Activated CD8-positive, alpha-beta T cell treated with anti-CD3 and anti-CD28 coated beads for 36 hours (primary cell): Measurements from ENCODE around the gene PARP1. TPM values are rescaled to one million over a fixed set of nuclear protein-coding genes. Genes with fewer than 3 reads are reported as not detected.

Source experiments
- ATAC-seq: fragments of 200-7000 bp; cut with Tn5 transposase; one replicate; pipeline ENCODE4 v1.10.0; 2021; ENCODE audit warnings: mild to moderate bottlenecking, moderate library complexity
- CTCF ChIA-PET: fragments of 350-600 bp; sonication (Branson Sonifier 250); formaldehyde crosslinking; loops from one replicate; lab custom pipeline; 2021; ENCODE audit warnings: antibody characterized with exemption; lab: Charles Lee
- POLR2A ChIA-PET: fragments of 350-600 bp; sonication (Branson Sonifier 250); formaldehyde crosslinking; loops from one replicate; lab custom pipeline; 2021; ENCODE audit warnings: antibody characterized with exemption; lab: Charles Lee
- DNase-seq: peaks from one replicate; pipeline ENCODE4 v3.0.0-alpha.2; 2020
- H3K27ac Mint-ChIP-seq: one replicate; pipeline ENCODE4 v1.8.0; 2021; ENCODE audit warnings: mild to moderate bottlenecking, mixed read lengths
- H3K27me3 Mint-ChIP-seq: one replicate; pipeline ENCODE4 v1.8.0; 2021; ENCODE audit warnings: mixed read lengths
- H3K36me3 Mint-ChIP-seq: one replicate; pipeline ENCODE4 v1.8.0; 2021; ENCODE audit warnings: low read depth, mixed read lengths
- H3K4me1 Mint-ChIP-seq: one replicate; pipeline ENCODE4 v1.8.0; 2021; ENCODE audit warnings: low read depth, mixed read lengths
- H3K4me3 Mint-ChIP-seq: one replicate; pipeline ENCODE4 v1.8.0; 2021; ENCODE audit warnings: mild to moderate bottlenecking, moderate library complexity, mixed read lengths
- H3K9me3 Mint-ChIP-seq: one replicate; pipeline ENCODE4 v1.8.0; 2021; ENCODE audit warnings: mixed read lengths
- CTCF ChIP-seq: fragments of 200-600 bp; IDR thresholded peaks from one replicate; pipeline ENCODE4 v1.8.0; 2022; ENCODE audit warnings: antibody characterized with exemption, mild to moderate bottlenecking
- intact Hi-C: fragments of 100-400 bp; cut with micrococcal nuclease; formaldehyde crosslinking; loops from one replicate; pipeline ENCODE4 v1.10.0; 2022
- total RNA-seq, 2 experiments: library from RNA; stranded (reverse); gene quantifications; one replicate each; pipeline ENCODE4 v1.2.3, GENCODE V29; 2021

PARP1 gene
- total RNA-seq, 2 experiments from 2014 or later, result 203 to 206 TPM

GRCh38 chr1:226397955-226398636, 9.8 kb downstream of the PARP1 start:
- Mint-ChIP-seq H3K4me3 (no peak overlapping the region), H3K4me1 (peaks cover 36% of the 10 kb centered on the region), H3K27me3 (no peaks in the 10 kb centered on the region), H3K9me3 (no peaks in the 10 kb centered on the region), H3K36me3 (peaks cover 56% of the 10 kb centered on the region), H3K27ac (no peak overlapping the region)
- ChIA-PET POLR2A (interaction anchor here (0.6 kb wide), 1 partner anchor 66 kb away, joined by 3 read pairs; no protein-coding TSS in a partner anchor), CTCF (no interaction called here)
- TF ChIP-seq CTCF, result no peak
- no peak for ATAC-seq
- no peak for DNase-seq
- intact Hi-C loops, result no loop called here

GRCh38 chr1:226397011-226397926, 10.6 kb downstream of the PARP1 start:
- H3K9me3 Mint-ChIP-seq, result no peaks in the 10 kb centered on the region
- peaks cover 54% of the 10 kb centered on the region for H3K36me3 Mint-ChIP-seq
- no peak for TF ChIP-seq CTCF
- H3K4me3 Mint-ChIP-seq, result no peak overlapping the region
- no peak overlapping the region for H3K27ac Mint-ChIP-seq
- DNase-seq (no peak), ATAC-seq (no peak)
- ChIA-PET POLR2A (no interaction called here), CTCF (no interaction called here)
- H3K27me3 Mint-ChIP-seq, result no peaks in the 10 kb centered on the region
- intact Hi-C loops, result no loop called here
- H3K4me1 Mint-ChIP-seq, result peaks cover 32% of the 10 kb centered on the region

GRCh38 chr1:226395753-226396152, 12.1 kb downstream of the PARP1 start:
- intact Hi-C loops, result no loop called here
- H3K4me3 Mint-ChIP-seq, result no peak overlapping the region
- DNase-seq, result no peak
- no peak for TF ChIP-seq CTCF
- CTCF ChIA-PET, result no interaction called here
- peaks cover 51% of the 10 kb centered on the region for H3K36me3 Mint-ChIP-seq
- H3K27me3 Mint-ChIP-seq, result no peaks in the 10 kb centered on the region
- no peak for ATAC-seq
- POLR2A ChIA-PET, result interaction anchor here (1.2 kb wide), 1 partner anchor 9 kb away, joined by 3 read pairs; no protein-coding TSS in a partner anchor
- no peaks in the 10 kb centered on the region for H3K9me3 Mint-ChIP-seq
- peaks cover 27% of the 10 kb centered on the region for H3K4me1 Mint-ChIP-seq
- H3K27ac Mint-ChIP-seq, result no peak overlapping the region

DNA sequence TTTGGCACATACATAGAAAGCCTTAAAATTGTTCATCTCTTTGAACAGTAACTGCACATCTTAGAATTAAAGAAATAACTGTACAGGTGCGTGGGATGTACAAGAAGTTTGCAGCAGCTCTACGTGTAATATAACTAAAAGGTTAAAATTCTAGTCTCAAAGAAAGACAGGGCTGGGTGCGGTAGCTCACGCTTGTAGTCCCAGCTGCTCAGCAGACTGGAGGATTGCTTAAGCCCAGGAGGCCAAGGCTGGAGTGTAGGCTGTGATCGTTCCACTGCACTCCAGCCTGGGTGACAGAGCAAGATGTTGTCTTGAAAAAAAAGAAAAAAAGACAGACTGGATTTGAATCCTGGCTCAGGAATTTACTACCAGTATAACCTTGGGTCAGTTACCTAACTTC, 13.4 kb downstream of the PARP1 start:
- TF ChIP-seq CTCF, result no peak
- CTCF ChIA-PET, result no interaction called here
- Mint-ChIP-seq H3K27me3 (no peaks in the 10 kb centered on the region), H3K4me3 (no peak overlapping the region), H3K9me3 (no peaks in the 10 kb centered on the region), H3K36me3 (peaks cover 48% of the 10 kb centered on the region), H3K27ac (no peak overlapping the region), H3K4me1 (peaks cover 15% of the 10 kb centered on the region)
- ATAC-seq (no peak), DNase-seq (no peak)
- intact Hi-C loops, result no loop called here
- POLR2A ChIA-PET, result no interaction called here

DNA sequence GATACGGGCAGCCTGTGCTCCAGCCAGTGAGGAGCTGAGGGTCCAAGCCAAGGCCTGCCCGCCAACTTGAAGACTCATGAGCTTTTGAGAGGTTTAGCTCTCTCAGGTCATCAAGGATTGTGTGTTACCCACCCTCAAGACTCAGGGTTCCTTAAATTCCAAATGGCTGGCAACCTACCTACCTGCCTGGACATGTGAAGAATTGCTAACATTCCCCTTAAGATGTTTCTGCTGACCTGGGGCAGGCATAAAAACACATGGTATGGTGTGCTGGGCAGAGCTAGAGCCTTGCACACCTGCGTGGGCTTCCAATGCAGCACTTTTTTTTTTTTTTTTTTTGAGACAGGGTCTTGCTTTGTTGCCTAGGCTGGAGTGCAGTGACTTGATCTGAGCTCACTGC, 17.2 kb downstream of the PARP1 start:
- H3K27ac Mint-ChIP-seq, result no peak overlapping the region
- no peak for ATAC-seq
- CTCF ChIA-PET, result interaction anchor here (1.2 kb wide), 1 partner anchor 14 kb away, joined by 3 read pairs; no protein-coding TSS in a partner anchor
- no peaks in the 10 kb centered on the region for H3K27me3 Mint-ChIP-seq
- POLR2A ChIA-PET, result no interaction called here
- H3K36me3 Mint-ChIP-seq, result peaks cover 45% of the 10 kb centered on the region
- no peak overlapping the region for H3K4me3 Mint-ChIP-seq
- no peak for DNase-seq
- H3K9me3 Mint-ChIP-seq, result no peaks in the 10 kb centered on the region
- intact Hi-C loops, result no loop called here
- peaks cover 2% of the 10 kb centered on the region for H3K4me1 Mint-ChIP-seq
- TF ChIP-seq CTCF, result no peak
